Inflammatory macrophage (primary cell): ENCODE measurements around the gene ARVCF.
"Not testable (repeated sequence)": the region's sequence is repeated elsewhere in the genome, so short reads cannot be mapped to it uniquely, and the experiment has no call there.

Source experiments
- DNase-seq, 2 donors: peaks; one replicate each; pipeline ENCODE4 v3.0.0-alpha.2; 2020 to 2022

Gene ARVCF

DNA sequence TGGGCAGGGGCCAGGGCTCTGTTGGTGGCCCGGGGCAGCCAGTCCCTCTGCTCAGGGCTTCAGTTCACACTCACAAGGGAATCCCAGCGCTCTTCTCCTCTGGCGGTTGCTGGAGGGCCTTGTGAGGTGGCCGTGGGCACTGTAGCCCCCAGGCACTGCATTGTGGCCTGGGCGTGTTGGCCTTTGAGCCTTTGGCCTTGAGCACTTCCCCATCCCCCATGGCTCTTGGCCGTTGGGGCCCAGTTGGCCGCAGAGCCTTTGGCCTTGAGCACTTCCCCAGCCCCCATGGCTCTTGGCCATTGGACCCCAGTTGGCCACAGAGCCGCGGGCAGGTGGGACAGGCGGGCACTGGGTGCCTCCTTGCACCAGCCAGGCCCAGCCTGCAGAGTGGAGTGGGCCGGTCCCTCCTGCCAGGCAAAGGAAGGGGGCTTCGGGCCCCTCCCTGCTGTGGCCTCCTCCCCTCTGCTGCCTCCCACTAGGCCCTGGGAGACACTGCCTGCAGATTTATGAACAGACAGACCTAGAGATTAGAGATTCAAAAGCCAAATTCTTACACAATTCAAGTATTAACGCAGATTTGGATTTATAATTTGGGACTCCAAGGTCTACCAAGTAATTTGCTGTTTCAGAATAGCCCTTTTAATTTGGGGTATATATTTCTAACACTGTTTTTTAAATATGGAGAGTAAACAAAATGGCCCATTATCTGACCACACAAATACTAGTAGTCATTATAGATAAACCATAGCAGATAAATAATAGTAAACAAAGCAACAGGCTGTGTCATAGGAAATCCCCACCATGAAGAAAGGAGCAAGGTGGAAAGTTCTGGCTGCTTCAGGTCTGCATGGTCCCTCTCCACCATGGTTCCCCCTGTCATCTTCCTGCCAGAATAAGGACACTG, 56.8 kb downstream of the ARVCF start:
- DNase-seq, result no peak

DNA sequence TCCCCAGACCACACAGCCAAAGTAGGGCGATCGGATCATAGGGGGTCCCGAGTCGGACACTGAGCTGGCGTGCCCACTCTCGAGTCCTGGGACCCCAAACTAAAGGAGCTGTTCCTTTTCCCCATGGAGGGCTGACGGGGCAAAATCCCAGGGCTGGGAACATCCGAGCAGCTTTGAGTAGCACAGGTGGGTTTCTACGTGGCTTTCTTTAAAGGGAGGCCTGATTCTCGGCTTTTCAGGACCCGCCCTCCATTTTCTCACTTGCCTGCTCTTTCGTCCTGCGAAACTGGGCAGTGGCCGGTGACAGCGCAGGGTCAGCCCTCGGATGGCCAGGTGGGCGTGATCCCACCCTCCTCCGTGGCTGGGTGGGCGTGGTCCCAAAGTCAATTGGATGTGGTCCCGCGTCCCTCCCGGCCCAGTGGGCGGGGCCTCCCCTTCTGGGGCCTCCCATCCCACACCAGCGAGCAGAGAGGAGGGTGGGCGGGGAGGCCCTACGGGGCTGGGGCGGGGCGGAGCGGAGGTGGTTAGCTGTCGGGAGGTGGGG, 57.5 kb downstream of the ARVCF start:
- DNase-seq, result peak; percentile 6 to 59

DNA sequence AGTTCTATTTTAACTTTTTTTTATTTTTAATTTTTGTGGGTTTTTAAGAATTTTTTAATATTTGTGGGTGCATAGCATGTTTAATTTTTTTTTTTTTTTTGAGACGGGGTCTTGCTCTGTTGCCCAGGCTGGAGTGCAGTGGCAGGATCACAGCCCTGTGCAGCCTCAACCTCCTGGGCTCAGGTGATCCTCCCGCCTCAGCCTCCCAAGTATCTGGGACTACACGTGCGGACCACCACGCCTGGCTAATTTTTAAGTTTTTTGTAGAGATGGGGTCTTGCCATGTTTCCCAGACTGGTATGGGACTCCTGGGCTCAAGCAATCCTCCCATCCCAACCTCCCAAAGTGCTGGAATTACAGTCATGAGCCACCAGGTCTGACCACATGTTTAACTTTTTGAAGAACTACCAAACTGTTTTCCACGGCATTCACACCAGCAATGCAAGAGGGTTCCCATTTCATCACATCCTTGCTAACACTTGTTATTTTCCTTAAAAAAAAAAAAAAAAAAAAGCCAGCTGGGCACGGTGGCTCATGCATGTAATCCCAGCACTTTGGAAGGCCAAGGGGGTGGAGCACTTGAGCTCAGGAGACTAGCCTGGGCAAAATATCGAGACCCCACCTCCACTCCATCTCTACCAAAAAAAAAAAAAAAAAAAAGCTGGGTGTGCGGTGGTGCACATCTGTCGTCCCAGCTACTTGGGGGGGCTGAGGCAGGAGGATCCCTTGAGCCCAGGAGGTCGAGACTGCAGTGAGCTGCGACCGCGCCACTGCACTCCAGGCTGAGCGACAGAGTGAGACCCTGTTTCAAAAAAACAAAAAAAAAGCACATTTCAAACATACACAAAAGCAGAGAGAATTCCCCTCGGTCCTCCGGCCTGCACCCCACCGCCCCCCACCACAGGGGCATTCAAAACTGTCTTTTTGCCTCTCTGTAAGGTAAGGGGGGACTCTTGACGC, 58.3 kb downstream of the ARVCF start:
- DNase-seq, result no peak

DNA sequence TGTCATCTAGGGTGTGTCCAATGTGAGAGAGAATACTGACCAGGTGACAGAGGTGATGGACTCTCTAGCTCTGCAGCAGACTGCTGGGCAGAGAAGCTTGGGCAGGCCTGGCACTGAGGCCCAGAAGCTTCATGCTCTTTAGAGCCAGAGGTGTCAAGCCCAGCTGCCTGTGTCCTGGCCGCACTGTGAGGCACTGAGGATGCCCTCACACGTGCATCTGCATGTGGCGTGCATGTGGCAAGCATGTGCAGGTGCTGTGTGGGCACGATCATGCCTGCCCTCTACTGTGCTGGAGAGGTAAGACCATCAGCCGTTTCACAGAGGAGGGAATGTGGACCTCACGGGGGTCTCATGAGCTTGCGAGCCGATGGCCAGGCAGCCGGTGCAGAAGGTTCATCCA, 59.2 kb downstream of the ARVCF start:
- no peak for DNase-seq

DNA sequence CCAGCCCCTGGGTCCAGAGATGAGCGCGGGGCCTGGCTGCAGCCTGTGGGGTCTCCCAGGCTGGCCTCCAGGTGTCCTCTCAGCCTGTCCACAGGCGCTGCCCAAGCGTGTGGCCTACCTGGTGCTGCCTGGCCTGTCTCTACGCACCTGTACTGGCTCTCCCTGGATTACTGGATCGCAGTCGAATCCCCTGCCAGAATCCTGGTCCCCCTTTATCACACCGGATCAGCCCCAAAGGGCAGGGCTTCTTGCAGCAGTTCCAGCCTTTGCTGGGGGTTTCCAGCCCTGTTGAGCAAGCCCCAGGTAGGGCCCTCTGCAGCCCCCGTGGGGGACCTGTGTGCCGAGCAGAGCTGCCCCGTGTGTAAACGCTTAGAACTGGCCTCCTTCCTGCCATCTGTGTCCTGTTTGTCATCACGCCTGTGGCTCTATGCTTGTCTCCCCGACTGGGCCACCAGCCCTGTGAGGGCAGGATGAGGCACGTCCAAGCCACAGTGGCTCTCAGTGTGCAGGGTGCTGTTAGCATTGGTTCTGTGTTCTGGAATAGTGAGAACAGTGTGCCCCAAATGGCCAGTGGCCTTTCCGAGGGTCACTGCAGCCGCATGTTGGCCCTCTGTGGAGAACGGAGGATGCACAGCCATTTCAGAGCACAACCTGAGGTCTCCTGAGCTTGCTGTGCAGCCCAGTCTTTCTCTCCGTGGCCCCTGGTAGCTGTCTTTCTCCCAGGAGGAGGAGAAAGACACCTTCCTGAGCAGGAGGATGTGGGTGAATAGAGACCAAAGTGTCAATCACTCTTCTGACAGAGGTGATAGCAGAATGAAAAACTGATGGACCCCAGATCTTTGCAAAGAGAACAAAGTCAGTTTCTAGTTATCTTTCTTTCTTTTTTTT, 61.1 kb downstream of the ARVCF start:
- no peak for DNase-seq

DNA sequence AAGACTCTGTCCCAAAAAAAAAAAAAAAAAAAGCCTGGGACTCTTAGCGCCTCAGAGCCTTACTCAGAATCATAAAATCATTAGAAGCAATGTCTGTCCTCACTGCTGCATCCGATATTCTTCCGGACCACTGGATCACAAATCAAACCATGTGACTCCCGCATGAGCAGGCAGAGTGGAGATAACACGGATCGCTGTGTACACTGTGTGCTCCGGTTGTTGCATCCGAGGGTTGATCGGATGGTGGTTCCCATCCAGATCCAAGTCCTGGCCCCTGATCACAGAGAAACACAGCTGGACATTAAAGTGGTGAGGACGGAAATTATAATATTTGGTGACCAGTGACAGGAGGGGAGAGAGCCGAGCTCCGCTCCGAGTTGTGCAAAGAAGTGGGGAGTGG, 65.3 kb downstream of the ARVCF start:
- DNase-seq, result no peak

DNA sequence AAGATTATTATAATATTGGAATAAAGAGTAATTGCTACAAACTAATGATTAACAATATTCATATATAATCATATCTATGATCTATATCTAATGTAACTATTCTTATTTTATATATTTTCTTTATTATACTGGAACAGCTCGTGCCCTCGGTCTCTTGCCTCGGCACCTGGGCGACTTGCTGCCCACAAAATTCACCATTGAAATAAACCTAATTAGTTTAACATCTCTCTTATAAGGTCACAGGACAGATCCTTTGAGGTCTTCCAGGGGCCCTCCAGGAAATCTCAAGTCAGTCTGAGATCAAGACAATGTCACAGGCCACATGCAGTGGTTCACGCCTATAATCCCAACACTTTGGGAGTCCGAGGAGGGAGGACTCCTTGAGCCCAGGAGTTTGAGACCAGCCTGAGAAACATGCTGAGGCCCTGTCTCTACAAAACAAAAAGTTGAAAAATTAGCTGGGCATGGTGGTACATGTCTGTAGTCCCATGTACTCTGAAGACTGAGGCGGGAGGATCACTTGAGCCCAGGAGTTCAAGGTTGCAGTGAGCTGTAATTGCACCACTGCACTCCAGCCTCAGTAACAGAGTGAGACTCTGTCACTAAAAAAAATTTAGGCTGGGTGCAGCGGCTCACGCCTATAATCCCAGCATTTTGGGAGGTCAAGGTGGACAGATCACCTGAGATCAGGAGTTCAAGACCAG, 68.4 kb downstream of the ARVCF start:
- no peak for DNase-seq

DNA sequence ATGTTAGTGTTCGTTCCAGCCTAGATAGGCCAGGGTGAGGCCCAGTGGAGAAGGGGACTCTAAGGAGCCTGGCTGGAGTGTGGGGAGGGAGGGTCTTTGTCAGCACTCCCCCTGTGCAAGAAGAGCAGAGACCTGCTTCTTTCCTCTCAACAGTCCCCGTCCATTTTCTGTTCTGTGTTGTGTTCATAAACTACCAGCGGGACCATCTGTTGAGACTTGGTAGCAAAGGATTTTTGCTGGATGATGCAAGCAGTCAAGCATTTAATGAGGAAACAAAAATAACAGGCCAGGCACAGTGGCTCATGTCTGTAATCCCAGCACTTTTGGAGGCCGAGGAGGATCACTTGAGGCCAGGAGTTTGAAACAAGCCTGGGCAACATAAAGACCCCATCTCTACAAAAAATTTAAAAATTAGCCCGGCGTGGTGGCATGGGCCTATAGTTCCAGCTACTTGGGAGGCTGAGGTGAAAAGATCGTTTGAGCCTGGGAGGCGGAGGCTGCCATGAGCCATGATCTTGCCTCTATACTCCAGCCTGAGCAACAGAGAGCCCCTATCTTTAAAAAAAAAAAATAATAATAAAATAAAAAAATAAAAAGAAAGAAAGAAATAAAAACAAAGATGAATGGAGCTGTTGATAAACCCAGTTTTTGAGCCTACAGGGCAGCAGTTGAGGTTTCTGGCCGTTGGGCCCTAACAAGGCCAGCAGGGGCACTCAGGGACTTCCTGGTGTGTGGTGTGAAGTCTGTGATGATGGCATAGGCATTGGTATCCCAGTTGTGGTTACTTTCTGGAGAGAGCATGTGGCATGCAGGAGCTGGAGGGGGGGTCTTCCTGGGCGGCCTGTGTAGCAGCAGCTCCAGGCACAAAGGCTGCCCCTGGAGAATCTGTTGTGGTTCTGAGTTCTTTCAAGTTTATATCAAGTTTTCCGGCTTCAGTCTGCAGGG, 73.3 kb downstream of the ARVCF start:
- DNase-seq, result peak; percentile 48 to 50

DNA sequence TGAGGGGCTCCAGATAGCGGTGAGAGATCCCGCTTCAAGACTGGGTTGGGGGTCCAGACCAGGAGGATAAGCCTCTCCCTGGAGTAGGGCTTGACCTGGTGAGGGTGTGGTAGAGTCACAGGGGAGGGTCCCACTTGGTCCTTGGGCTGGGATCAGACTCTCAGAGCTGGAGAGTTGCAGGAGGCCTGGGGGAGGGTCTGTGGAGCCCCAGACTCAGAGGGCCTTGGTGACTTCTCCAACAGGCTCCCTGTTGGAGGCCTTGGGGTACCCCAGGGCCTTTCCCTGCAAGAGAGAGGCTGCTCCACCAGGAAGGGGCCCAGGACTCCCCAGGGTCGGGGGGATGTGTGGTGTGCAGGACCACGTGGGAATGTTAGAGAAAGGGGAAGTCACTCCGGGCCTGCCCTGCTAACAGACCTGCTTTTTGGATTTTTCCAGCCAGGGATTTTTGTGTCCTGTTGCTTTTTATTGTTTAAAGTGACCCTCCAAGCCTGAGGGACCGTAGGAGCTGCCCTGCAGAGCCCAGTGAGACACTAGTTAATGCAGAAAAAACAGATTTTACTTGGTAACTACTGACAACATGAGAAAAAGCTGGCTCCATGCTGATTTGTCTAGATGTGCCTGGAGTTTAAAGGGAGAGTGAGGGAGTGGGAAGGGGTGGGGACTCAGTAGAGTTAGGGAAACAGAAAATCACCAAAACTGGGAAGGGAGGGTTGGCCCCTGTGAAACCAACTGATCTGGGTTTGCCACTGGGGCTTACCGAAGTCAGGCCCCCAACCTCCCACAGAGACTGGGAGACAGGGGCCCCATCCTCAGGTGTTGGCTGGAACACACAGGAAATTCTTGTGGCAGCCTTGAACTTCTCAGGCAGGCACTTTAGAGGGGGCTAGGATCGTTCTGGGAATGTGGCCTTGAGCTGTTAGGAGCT, 74.2 kb downstream of the ARVCF start:
- DNase-seq, result peak; percentile 44 to 48

DNA sequence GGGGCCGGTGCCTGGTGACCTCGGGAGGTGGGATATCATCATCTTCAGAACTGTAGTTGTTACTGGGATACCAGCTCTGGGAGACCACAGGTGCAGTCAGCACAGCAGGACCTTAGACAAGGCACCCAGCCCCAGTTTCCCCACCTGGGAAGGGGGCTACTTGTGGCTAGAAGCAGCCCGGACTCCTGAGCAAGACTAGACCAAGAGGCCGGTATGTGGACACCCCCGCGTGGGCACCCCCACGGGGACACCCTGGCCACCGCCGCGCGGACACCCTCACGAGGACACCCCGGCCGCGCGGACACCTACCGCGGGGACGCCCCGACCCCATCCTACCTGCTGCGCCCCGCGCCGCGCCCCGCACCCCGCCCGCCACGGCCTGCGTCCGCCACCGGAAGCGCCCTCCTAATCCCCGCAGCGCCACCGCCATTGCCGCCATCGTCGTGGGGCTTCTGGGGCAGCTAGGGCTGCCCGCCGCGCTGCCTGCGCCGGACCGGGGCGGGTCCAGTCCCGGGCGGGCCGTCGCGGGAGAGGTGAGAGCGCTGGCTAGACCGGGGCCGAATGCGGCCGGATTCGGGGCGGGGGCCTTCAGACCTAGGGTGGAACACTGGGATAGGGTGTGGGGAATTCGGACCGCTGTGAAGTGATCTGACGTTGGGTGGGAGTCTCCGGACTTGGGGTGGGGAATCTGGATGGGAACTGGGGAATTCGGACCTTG, 75.1 kb downstream of the ARVCF start, which contains the start of the genes COMT and TXNRD2:
Gene COMT, plus strand, starts transcription at position 408 of the 718 bp plus-strand sequence. CDS start 20,755 bp downstream, outside the sequence.
Gene TXNRD2, minus strand, starts transcription at position 454 of the 718 bp plus-strand sequence. Its CDS starts 15 bp downstream, at position 439.
- peak; percentile 59 to 71 for DNase-seq

DNA sequence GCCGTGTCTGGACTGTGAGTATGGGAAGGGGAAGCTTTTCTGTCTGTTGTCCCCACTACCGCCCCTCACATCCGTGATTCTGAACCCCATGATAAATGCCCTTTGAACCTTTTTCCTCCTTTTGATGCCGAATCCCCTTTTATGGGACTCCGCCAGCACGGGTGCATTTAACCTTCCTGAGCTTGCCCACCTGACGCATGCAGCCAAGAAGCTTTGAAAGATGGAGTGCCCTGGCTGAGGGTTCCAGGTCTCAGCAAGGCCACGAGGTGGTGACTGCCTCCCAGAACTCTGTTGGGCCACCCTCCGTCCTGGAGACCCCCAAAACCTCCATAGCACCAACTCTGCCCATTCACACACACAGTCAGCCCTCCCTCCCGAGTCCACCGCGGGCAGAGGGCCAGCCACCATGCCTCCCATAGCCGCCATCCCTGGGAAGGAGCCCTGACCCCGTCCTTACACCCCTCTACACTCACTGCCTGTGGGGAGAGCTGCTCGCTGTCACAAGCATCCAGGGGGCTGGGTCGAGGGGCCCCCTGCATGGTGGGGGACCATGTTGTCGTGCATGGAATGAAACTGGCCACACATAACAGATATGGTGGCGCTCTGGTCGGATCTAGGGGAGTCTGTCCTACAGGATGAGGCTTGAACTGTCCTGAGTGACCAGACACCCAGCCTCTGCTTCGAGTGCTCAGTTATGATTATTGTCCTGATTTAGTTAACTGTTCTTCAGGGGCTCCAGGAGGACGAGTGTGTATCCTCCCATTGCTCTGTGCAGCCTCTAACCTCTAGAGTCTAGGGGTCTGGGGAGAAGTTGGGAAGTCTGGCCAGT, 75.9 kb downstream of the ARVCF start:
- DNase-seq, result no peak

DNA sequence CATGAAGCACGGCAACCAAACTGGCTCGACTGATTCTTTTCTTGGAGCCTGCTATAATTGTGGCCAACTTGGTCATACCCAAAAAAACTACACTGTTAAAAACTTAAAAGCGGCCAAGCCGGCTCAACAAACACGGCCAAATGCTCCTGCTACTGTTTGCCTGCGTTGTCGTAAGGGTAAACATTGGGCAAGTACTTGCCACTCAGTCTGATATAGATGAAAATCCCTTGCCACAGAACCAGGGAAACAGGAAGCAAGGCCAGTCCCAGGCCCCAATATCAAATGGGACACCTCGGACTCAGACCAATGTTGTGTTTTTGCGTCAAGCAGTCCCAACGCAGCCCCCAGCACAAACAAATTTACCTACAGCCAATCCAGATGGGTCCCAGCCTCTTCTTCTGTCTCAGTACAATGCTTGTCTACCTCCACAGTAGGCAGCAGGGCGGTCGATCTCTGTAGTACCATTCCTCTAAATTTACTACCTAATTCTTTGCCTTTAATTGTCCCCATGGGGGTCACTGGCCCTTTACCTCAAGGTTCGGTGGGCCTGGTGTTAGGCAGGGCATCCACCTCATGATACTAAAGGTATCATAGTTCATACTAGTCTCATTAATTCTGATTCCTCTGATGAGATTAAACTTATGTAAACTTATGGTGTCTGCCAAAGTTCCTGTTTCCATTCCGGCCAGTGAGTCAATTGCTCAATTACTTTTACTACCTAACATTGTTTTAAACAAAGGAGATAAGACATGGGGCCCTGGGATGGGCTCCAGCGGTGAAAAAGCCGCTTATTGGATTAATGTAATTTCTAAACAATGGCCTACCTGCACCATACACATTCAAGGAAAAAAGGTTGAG, 78.8 kb downstream of the ARVCF start:
- peak in 1 of 2 donors; percentile 34 for DNase-seq

DNA sequence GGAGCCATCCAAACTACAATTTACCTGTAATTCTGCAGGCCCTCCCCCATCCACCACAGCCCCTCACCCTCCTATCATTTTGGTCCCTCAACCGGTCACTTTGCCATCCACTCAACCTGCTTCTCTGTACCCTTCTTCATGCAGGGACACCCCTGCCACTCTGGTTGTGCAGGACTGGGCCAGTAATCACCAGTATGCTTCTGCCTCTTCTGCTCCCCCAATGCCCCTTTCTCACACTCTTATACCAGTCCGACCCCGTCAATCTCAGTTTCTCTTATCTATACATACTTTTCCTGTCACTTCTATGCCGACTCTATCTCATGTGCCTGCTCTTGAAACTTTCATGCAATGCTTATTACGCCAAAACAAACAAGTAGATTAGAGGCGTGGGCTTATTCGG, 80.1 kb downstream of the ARVCF start:
- no peak for DNase-seq

DNA sequence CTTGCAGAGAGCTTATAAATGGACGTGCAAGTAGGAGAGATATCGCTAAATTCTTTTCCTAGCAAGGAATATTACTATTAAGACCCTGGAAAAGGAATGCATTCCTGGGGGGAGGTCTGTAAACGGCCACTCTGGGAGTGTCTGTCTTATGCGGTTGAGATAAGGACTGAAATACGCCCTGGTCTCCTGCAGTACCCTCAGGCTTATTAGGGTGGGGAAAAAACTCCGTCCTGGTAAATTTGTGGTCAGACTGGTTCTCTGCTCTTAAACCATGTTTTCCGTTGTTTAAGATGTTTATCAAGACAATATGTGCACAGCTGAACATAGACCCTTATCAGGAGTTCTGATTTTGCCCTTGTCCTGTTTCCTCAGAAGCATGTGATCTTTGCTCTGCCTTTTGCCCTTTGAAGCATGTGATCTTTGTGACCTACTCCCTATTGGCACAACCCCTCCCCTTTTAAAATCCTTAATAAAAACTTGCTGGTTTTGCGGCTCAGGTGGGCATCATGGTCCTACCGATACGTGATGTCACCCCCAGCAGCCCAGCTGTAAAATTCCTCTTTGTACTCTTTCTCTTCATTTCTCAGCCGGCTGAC, 81.4 kb downstream of the ARVCF start:
- not testable (repeated sequence) for DNase-seq
